ENCODE data around the gene HOXD1. TPM values are rescaled to one million over a fixed set of nuclear protein-coding genes. Genes with fewer than 3 reads are reported as not detected.

Gene HOXD1
- total RNA-seq, 1 donor from 2014 or later: not detected

- TF ChIP-seq CTCF (conservative IDR thresholded peaks at IDR 0.05): no peak
- H3K27ac Mint-ChIP-seq (ENCODE audit: unreplicated experiment): no peak overlapping the region
- H3K4me1 Mint-ChIP-seq: peaks cover 7% of the 10 kb centered on the region
- DNase-seq (ENCODE audit: low read depth, low spot score): no peak
- H3K27me3 Mint-ChIP-seq (ENCODE audit: low read depth): peaks cover 96% of the 10 kb centered on the region
- H3K9me3 Mint-ChIP-seq: no peaks in the 10 kb centered on the region
- H3K36me3 Mint-ChIP-seq (ENCODE audit: low read depth): no peaks in the 10 kb centered on the region
- peak overlapping the region; percentile 50 for H3K4me3 Mint-ChIP-seq
Observed at GRCh38 chr2:176187200-176187898, 1.1 kb upstream of the HOXD1 start.

- Mint-ChIP-seq H3K4me3 (peak overlapping the region; percentile 42), H3K27ac (ENCODE audit: unreplicated experiment) (no peak overlapping the region), H3K36me3 (ENCODE audit: low read depth) (no peaks in the 10 kb centered on the region), H3K9me3 (no peaks in the 10 kb centered on the region), H3K4me1 (peaks cover 7% of the 10 kb centered on the region), H3K27me3 (ENCODE audit: low read depth) (peaks cover 96% of the 10 kb centered on the region)
- no peak for TF ChIP-seq CTCF (conservative IDR thresholded peaks at IDR 0.05)
- no peak for DNase-seq (ENCODE audit: low read depth, low spot score)
Observed at GRCh38 chr2:176188774-176189680, 559 bp downstream of the HOXD1 start.

GRCh38 chr2:176189681-176190641 lies 1.5 kb downstream of the HOXD1 start:
- Mint-ChIP-seq H3K4me3 (peak overlapping the region; percentile 42), H3K27me3 (ENCODE audit: low read depth) (peaks cover 96% of the 10 kb centered on the region), H3K36me3 (ENCODE audit: low read depth) (no peaks in the 10 kb centered on the region), H3K27ac (ENCODE audit: unreplicated experiment) (no peak overlapping the region), H3K9me3 (no peaks in the 10 kb centered on the region), H3K4me1 (peaks cover 7% of the 10 kb centered on the region)
- no peak for TF ChIP-seq CTCF (conservative IDR thresholded peaks at IDR 0.05)
- DNase-seq (ENCODE audit: low read depth, low spot score): no peak

GRCh38 chr2:176192351-176192750 lies 3.9 kb downstream of the HOXD1 start:
- no peak for DNase-seq (ENCODE audit: low read depth, low spot score)
- Mint-ChIP-seq H3K9me3 (peaks cover 2% of the 10 kb centered on the region), H3K27ac (ENCODE audit: unreplicated experiment) (no peak overlapping the region), H3K4me3 (no peak overlapping the region), H3K27me3 (ENCODE audit: low read depth) (peaks cover 89% of the 10 kb centered on the region), H3K4me1 (peaks cover 7% of the 10 kb centered on the region), H3K36me3 (ENCODE audit: low read depth) (no peaks in the 10 kb centered on the region)
- TF ChIP-seq CTCF (conservative IDR thresholded peaks at IDR 0.05): no peak

- Mint-ChIP-seq H3K27ac (ENCODE audit: unreplicated experiment) (no peak overlapping the region), H3K9me3 (peaks cover 2% of the 10 kb centered on the region), H3K4me1 (peaks cover 2% of the 10 kb centered on the region), H3K4me3 (no peak overlapping the region), H3K27me3 (ENCODE audit: low read depth) (peaks cover 89% of the 10 kb centered on the region), H3K36me3 (ENCODE audit: low read depth) (no peaks in the 10 kb centered on the region)
- TF ChIP-seq CTCF (conservative IDR thresholded peaks at IDR 0.05): no peak
- DNase-seq (ENCODE audit: low read depth, low spot score): no peak
Observed at GRCh38 chr2:176193048-176193447, 4.6 kb downstream of the HOXD1 start.
